ENCODE data around the gene AGTR1.

DNA sequence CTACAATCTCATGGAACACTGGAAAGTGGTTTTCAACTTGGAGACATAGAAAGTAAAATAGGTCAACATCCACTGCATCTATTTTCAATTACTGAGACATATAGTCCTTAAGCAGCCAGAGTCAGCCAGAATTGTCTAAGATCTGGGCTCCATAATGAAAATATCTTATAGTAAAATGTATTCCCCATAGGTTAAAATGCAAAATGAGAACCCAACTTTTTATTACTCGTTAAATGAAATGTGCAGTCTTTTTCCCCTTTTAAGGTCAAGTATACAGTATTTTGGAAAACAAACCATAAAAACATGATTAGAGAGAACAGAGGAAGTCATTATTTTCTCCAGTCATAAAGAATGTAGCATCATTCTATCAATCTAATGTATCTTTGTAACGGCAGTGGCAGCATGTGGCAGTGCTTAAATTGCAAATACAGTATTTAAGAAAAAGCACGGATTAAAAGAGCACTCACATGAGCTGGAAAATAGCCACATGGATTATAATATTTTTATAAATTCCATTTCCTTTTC, 65.5 kb downstream of the AGTR1 start:
- no peak for TF ChIP-seq POLR2A (IDR thresholded peaks at IDR 0.05)
- TF ChIP-seq, protein P1, sequence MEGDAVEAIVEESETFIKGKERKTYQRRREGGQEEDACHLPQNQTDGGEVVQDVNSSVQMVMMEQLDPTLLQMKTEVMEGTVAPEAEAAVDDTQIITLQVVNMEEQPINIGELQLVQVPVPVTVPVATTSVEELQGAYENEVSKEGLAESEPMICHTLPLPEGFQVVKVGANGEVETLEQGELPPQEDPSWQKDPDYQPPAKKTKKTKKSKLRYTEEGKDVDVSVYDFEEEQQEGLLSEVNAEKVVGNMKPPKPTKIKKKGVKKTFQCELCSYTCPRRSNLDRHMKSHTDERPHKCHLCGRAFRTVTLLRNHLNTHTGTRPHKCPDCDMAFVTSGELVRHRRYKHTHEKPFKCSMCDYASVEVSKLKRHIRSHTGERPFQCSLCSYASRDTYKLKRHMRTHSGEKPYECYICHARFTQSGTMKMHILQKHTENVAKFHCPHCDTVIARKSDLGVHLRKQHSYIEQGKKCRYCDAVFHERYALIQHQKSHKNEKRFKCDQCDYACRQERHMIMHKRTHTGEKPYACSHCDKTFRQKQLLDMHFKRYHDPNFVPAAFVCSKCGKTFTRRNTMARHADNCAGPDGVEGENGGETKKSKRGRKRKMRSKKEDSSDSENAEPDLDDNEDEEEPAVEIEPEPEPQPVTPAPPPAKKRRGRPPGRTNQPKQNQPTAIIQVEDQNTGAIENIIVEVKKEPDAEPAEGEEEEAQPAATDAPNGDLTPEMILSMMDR (IDR thresholded peaks at IDR 0.05), result no peak

All from heart left ventricle (tissue), 13 donors.